RWPE2 (cell line): ENCODE results near the gene FBXO47.

Experiments
- ATAC-seq: fragments of 200-7000 bp; cut with Tn5 transposase; 3 replicates; pipeline ENCODE4 v1.9.1; 2021; ENCODE audit warnings: low read depth
- DNase-seq: peaks from one replicate; pipeline ENCODE4 v3.0.0-alpha.2; 2020; ENCODE audit warnings: low spot score
- H3K27ac ChIP-seq: fragments of 450-650 bp; 2 replicates; pipeline ENCODE4 v1.5.1; 2017; ENCODE audit warnings: mild to moderate bottlenecking; ENCODE audit not compliant: poor library complexity, severe bottlenecking
- H3K27me3 ChIP-seq: fragments of 250-450 bp; sonication (Bioruptor Pico); 2 replicates; pipeline ENCODE4 v1.5.1; 2021; ENCODE audit warnings: mild to moderate bottlenecking, moderate library complexity; ENCODE audit not compliant: insufficient read depth, poor library complexity, severe bottlenecking
- H3K36me3 ChIP-seq: fragments of 250-450 bp; sonication (Bioruptor Pico); 2 replicates; pipeline ENCODE4 v1.5.1; 2020; ENCODE audit warnings: low read depth, mild to moderate bottlenecking, moderate library complexity
- H3K4me1 ChIP-seq: fragments of 250-450 bp; sonication (Bioruptor Pico); 2 replicates; pipeline ENCODE4 v1.5.1; 2021; ENCODE audit warnings: mild to moderate bottlenecking, moderate library complexity; ENCODE audit not compliant: insufficient read depth, poor library complexity, severe bottlenecking
- H3K4me3 ChIP-seq: fragments of 250-450 bp; sonication (Bioruptor Pico); 2 replicates; pipeline ENCODE4 v1.5.1; 2021; ENCODE audit warnings: mild to moderate bottlenecking, moderate library complexity; ENCODE audit not compliant: severe bottlenecking
- H3K9me3 ChIP-seq: fragments of 250-450 bp; sonication (Bioruptor Pico); 2 replicates; pipeline ENCODE4 v1.5.1; 2021; ENCODE audit warnings: mild to moderate bottlenecking, moderate library complexity; ENCODE audit not compliant: severe bottlenecking
- CTCF ChIP-seq: fragments of 450-650 bp; IDR thresholded peaks from one replicate; pipeline ENCODE4 v1.5.1; 2017; ENCODE audit warnings: mild to moderate bottlenecking, moderate library complexity; ENCODE audit not compliant: poor library complexity, severe bottlenecking

The FBXO47 gene

GRCh38 chr17:38900978-38901656, 66.1 kb downstream of the FBXO47 start:
- peak; percentile 85 for DNase-seq
- peaks cover 12% of the 10 kb centered on the region for H3K4me1 ChIP-seq
- no peak for TF ChIP-seq CTCF
- ATAC-seq: peak; percentile 85
- H3K27ac ChIP-seq: peak overlapping the region; percentile 48
- peaks cover 85% of the 10 kb centered on the region for H3K36me3 ChIP-seq
- no peaks in the 10 kb centered on the region for H3K27me3 ChIP-seq
- H3K9me3 ChIP-seq: no peaks in the 10 kb centered on the region
- no peak overlapping the region for H3K4me3 ChIP-seq

GRCh38 chr17:38899421-38899820, 67.8 kb downstream of the FBXO47 start:
- Histone ChIP-seq H3K27me3 (no peaks in the 10 kb centered on the region), H3K4me1 (peaks cover 12% of the 10 kb centered on the region), H3K27ac (peak overlapping the region; percentile 48), H3K4me3 (no peak overlapping the region), H3K36me3 (peaks cover 76% of the 10 kb centered on the region), H3K9me3 (no peaks in the 10 kb centered on the region)
- no peak for ATAC-seq
- no peak for DNase-seq
- no peak for TF ChIP-seq CTCF

- no peaks in the 10 kb centered on the region for H3K27me3 ChIP-seq
- TF ChIP-seq CTCF: no peak
- no peaks in the 10 kb centered on the region for H3K9me3 ChIP-seq
- peak overlapping the region; percentile 48 for H3K27ac ChIP-seq
- H3K4me3 ChIP-seq: no peak overlapping the region
- ATAC-seq (no peak), DNase-seq (no peak)
- H3K4me1 ChIP-seq: peaks cover 12% of the 10 kb centered on the region
- peaks cover 76% of the 10 kb centered on the region for H3K36me3 ChIP-seq
These were observed 68.3 kb downstream of the FBXO47 start for GRCh38 chr17:38898812-38899348.

- peaks cover 75% of the 10 kb centered on the region for H3K36me3 ChIP-seq
- no peak overlapping the region for H3K4me3 ChIP-seq
- H3K9me3 ChIP-seq: no peaks in the 10 kb centered on the region
- ATAC-seq: no peak
- no peak for TF ChIP-seq CTCF
- H3K27me3 ChIP-seq: no peaks in the 10 kb centered on the region
- H3K27ac ChIP-seq: peak overlapping the region; percentile 48
- DNase-seq: no peak
- H3K4me1 ChIP-seq: peaks cover 12% of the 10 kb centered on the region
These were observed 68.9 kb downstream of the FBXO47 start for GRCh38 chr17:38898291-38898679.

GRCh38 chr17:38897671-38898290, 69.4 kb downstream of the FBXO47 start:
- no peaks in the 10 kb centered on the region for H3K27me3 ChIP-seq
- H3K27ac ChIP-seq: no peak overlapping the region
- ATAC-seq: no peak
- H3K4me1 ChIP-seq: peaks cover 12% of the 10 kb centered on the region
- H3K36me3 ChIP-seq: peaks cover 75% of the 10 kb centered on the region
- H3K9me3 ChIP-seq: no peaks in the 10 kb centered on the region
- H3K4me3 ChIP-seq: no peak overlapping the region
- no peak for TF ChIP-seq CTCF
- DNase-seq: no peak
